HepG2 (cell line): ENCODE results near the gene KCNQ1OT1. TPM values are rescaled to one million over a fixed set of nuclear protein-coding genes. Genes with fewer than 3 reads are reported as not detected.

ENCODE experiments used
- MED8 ChIP-seq: sonication (generic); formaldehyde crosslinking; IDR thresholded peaks from 2 replicates; pipeline ENCODE4 v1.8.1; 2023; ENCODE audit warnings: mild to moderate bottlenecking, missing genetic modification reagents; ENCODE audit not compliant: insufficient replicate concordance
- NCOA2 ChIP-seq: sonication (generic); formaldehyde crosslinking; IDR thresholded peaks from 2 replicates; pipeline ENCODE4 v1.8.0; 2022; ENCODE audit warnings: inconsistent platforms
- NFYC ChIP-seq: IDR thresholded peaks from 2 replicates; pipeline ENCODE4 v1.6.1; 2016; ENCODE audit warnings: missing genetic modification reagents, missing compliant biosample characterization
- REXO4 ChIP-seq: sonication (generic); formaldehyde crosslinking; IDR thresholded peaks from 2 replicates; pipeline ENCODE4 v1.8.0; 2022; ENCODE audit warnings: missing genetic modification reagents, mild to moderate bottlenecking, borderline replicate concordance
- RFX3 ChIP-seq: IDR thresholded peaks from 2 replicates; pipeline ENCODE4 v1.6.1; 2016; ENCODE audit warnings: missing biosample characterization, missing genetic modification reagents
- SMAD9 ChIP-seq: sonication (generic); formaldehyde crosslinking; IDR thresholded peaks from 2 replicates; pipeline ENCODE4 v1.5.1; 2020; ENCODE audit warnings: mild to moderate bottlenecking, missing genetic modification reagents
- TSC22D2 ChIP-seq: sonication (generic); formaldehyde crosslinking; IDR thresholded peaks from 2 replicates; pipeline ENCODE4 v1.5.1; 2020; ENCODE audit warnings: missing genetic modification reagents, mild to moderate bottlenecking, borderline replicate concordance
- ZBTB7B ChIP-seq: sonication (generic); formaldehyde crosslinking; IDR thresholded peaks from 2 replicates; pipeline ENCODE4 v1.4.0; 2020; ENCODE audit warnings: missing genetic modification reagents
- ZKSCAN5 ChIP-seq: sonication (generic); formaldehyde crosslinking; IDR thresholded peaks from 2 replicates; pipeline ENCODE4 v1.5.1; 2020; ENCODE audit warnings: mild to moderate bottlenecking, missing genetic modification reagents
- ZMAT5 ChIP-seq: sonication (generic); formaldehyde crosslinking; IDR thresholded peaks from 2 replicates; pipeline ENCODE4 v1.5.0; 2020; ENCODE audit warnings: mild to moderate bottlenecking, low read depth, missing genetic modification reagents, borderline replicate concordance
- ZNF234 ChIP-seq: sonication (generic); formaldehyde crosslinking; conservative IDR thresholded peaks from 2 replicates; pipeline ENCODE4 v1.5.1; 2020; ENCODE audit warnings: mild to moderate bottlenecking, missing genetic modification reagents
- ZNF432 ChIP-seq: sonication (generic); formaldehyde crosslinking; IDR thresholded peaks from 2 replicates; pipeline ENCODE4 v1.5.0; 2020; ENCODE audit warnings: missing genetic modification reagents, mild to moderate bottlenecking, borderline replicate concordance
- polyA plus RNA-seq, 8 experiments: library from polyadenylated mRNA; depleted of rRNA in 3 of 8; stranded (reverse) in 7 of 8; unstranded in 1 of 8; fragments of >200 nt; fragmentation: Illumina TruSeq in 4 of 8; extraction: Trizol in 4 of 8; gene quantifications; 2 replicates each; pipeline versions ENCODE4 v1.2.1 to v1.2.3, GENCODE V29; 2011 to 2016; ENCODE audit warnings: low read depth in 4 of 8, missing spikeins in 1 of 8, mixed read lengths in 1 of 8; ENCODE audit not compliant: insufficient read depth in 1 of 8
- total RNA-seq, 5 experiments: library from RNA; depleted of rRNA; stranded (reverse); fragments of >200 nt; fragmentation: Illumina TruSeq; extraction: Trizol; gene quantifications; 2 replicates each; pipeline ENCODE4 v1.2.3, GENCODE V29; 2016; ENCODE audit warnings: low read depth in 1 of 5

The KCNQ1OT1 gene
- total and polyA plus RNA-seq, 2 of the 13 experiments (the other 11 are each of a cell fraction or from before 2014, with no cell fraction given) = 1.3 to 18.9 TPM

DNA sequence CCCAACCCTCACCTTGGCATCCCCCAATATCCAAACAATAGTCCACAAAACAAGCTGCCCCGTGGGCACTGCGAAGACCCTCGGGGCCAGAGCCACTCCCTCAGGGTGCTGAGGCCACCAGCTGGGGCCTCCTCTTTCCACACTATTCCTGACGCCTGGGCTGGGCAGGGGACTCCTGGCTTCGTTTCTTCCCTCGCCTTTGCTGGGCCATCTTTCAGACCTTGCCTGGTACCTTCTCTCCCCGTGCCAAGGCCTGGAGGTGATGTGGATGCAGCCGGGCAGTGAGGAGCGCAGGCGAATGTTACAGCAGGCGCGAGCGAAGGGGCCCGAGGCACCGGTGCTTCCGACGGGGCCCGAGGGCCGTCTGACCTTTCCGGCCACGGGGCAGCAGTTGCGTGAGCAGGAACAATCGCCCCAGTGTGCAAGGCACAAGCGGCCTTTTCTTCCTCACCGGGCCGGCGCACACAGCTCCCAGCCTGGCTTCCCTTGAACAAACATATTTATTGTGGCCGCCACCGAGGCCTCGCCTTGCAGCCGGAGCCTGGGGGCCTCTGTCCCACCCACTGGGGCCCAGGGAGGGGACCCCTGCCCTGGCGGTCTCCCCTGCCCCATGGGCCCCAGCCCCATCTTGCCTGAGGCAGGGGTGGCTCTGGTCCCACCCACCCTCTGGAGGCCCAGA lies 32.6 kb upstream of the KCNQ1OT1 start (continued):
- TF ChIP-seq NCOA2 (CRISPR knock-in tag) (peak; percentile 96), ZNF234 (CRISPR knock-in tag) (no peak), TSC22D2 (CRISPR knock-in tag) (peak; percentile 86), ZNF432 (CRISPR knock-in tag) (no peak), ZKSCAN5 (peak; percentile 81), RFX3 (CRISPR knock-in tag) (0 out of 2 replicates have a peak, but pooled peaks have one; percentile 39), SMAD9 (CRISPR knock-in tag) (0 out of 2 replicates have a peak, but pooled peaks have one; percentile 41), NFYC (CRISPR knock-in tag) (no peak; the same call in none of the 2 replicates), MED8 (CRISPR knock-in tag) (peak; percentile 97), ZBTB7B (CRISPR knock-in tag) (peak; percentile 100), ZMAT5 (CRISPR knock-in tag) (no peak), REXO4 (CRISPR knock-in tag) (0 out of 2 replicates have a peak, but pooled peaks have one; percentile 19)
